GM12875 (cell line): ENCODE measurements around the gene PLPP1.

ENCODE experiments used
- H3K4me3 ChIP-seq: one replicate; pipeline ENCODE4 v1.5.1; 2011; ENCODE audit warnings: low read depth, low read length, control low read depth
- CTCF ChIP-seq: IDR thresholded peaks from 2 replicates; pipeline ENCODE4 v1.5.1; 2011; ENCODE audit warnings: low read depth, mild to moderate bottlenecking, control low read depth, inconsistent platforms, low read length, moderate library complexity, borderline replicate concordance; ENCODE audit not compliant: insufficient read depth

Gene PLPP1

GRCh38 chr5:55535199-55535905 is 588 bp upstream of the PLPP1 start:
- TF ChIP-seq CTCF: no peak
- H3K4me3 ChIP-seq: peak overlapping the region; percentile 95

GRCh38 chr5:55533521-55534435 is 986 bp downstream of the PLPP1 start:
- no peak for TF ChIP-seq CTCF
- H3K4me3 ChIP-seq: peak overlapping the region; percentile 95

- no peak for TF ChIP-seq CTCF
Observed at GRCh38 chr5:55530669-55531068, 4.1 kb downstream of the PLPP1 start.

GRCh38 chr5:55524816-55525215 is 9.9 kb downstream of the PLPP1 start:
- TF ChIP-seq CTCF: no peak
- H3K4me3 ChIP-seq: no peak overlapping the region

More at GRCh38 chr5:55530669-55531068, 4.1 kb downstream of the PLPP1 start:
- H3K4me3 ChIP-seq: no peak overlapping the region

- no peak overlapping the region for H3K4me3 ChIP-seq
- no peak for TF ChIP-seq CTCF
Observed at GRCh38 chr5:55523293-55523692, 11.5 kb downstream of the PLPP1 start.

- no peak for TF ChIP-seq CTCF
- no peak overlapping the region for H3K4me3 ChIP-seq
Observed at GRCh38 chr5:55521881-55522280, 12.9 kb downstream of the PLPP1 start.
